ENCODE data around the gene GOSR2.

GOSR2 gene

DNA sequence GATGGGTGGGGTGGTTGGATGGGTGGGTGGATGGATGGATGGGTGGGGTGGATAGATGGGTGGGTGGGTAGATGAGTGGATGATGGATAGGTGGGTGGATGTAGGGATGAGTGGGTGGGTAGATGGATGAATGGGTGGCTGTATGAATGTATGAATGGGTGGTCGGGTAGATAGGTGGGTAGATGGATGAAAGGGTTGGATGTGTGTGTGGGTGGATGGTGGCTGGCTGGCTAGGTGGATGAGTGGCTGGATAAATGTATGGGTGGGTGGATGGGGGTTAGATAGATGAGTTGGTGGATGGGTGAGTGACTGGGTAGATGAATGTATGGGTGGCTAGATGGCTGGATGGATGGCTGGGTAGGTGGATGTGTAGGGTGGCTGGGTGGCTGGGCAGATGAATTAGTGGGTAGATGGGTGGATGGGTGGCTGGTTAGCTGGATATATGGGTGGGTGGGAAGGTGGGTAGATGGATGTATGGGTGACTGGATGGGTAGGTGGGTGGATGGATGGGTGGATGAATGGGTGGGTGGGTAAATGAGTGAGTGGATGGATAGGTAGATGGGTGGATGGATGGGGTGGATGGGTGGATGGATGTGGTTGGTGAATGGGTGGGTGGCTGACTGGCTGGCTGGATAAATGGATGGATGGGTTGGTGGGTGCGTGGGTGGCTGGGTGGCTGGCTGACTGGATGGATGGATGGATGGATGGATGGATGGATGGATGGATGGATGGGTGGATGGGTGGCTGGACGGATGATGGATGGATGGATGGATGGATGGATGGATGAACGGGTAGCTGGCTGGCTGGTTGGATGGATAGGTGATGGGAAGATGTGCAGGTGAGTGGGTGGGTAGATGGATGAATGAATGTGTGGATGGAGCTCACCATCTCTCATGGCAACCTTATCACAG lies 18.9 kb upstream of the GOSR2 start:
- Histone ChIP-seq H3K18ac (ENCODE audit: low read length) (no peak overlapping the region), H3K23ac (ENCODE audit: low read length) (no peak overlapping the region), H3K4me3 (ENCODE audit: low read length) (no peak overlapping the region), H4K5ac (ENCODE audit: low read length) (no peak overlapping the region), H3K4me2 (ENCODE audit: low read length) (no peak overlapping the region), H3K4ac (ENCODE audit: low read depth, low read length) (no peak overlapping the region), H3K79me1 (ENCODE audit: low read length) (no peaks in the 10 kb centered on the region), H3K27me3 (ENCODE audit: insufficient read depth, low read length, poor library complexity) (no peaks in the 10 kb centered on the region), H3K9ac (ENCODE audit: low read length) (no peak overlapping the region), H3K36me3 (ENCODE audit: control insufficient read depth, insufficient read depth, low read length) (no peaks in the 10 kb centered on the region), H3K4me1 (ENCODE audit: control insufficient read depth, low read depth, low read length) (no peaks in the 10 kb centered on the region), H2BK5ac (ENCODE audit: low read length) (no peak overlapping the region), H2BK120ac (ENCODE audit: low read depth, low read length) (no peak overlapping the region), H3K27ac (ENCODE audit: low read depth, low read length) (no peak overlapping the region), H3K56ac (ENCODE audit: low read length) (no peak overlapping the region), H3K79me2 (ENCODE audit: control insufficient read depth, insufficient read depth, low read length) (no peaks in the 10 kb centered on the region), H4K8ac (ENCODE audit: low read depth, low read length) (no peak overlapping the region), H2BK15ac (replicated peaks; ENCODE audit: low read depth) (no peak overlapping the region), H2AK5ac (ENCODE audit: low read length) (no peak overlapping the region)
- 100% methylated on average over 1 of the region's 4 CpGs for WGBS (ENCODE audit: extremely low coverage, insufficient coverage, low lambda C conversion rate)
- no peak for DNase-seq

- Histone ChIP-seq H2BK15ac (replicated peaks; ENCODE audit: low read depth) (no peak overlapping the region), H2BK5ac (ENCODE audit: low read length) (no peak overlapping the region), H3K27me3 (ENCODE audit: insufficient read depth, low read length, poor library complexity) (no peaks in the 10 kb centered on the region), H3K4me3 (ENCODE audit: low read length) (no peak overlapping the region), H3K4ac (ENCODE audit: low read depth, low read length) (no peak overlapping the region), H3K23ac (ENCODE audit: low read length) (no peak overlapping the region), H3K4me2 (ENCODE audit: low read length) (no peak overlapping the region), H3K18ac (ENCODE audit: low read length) (no peak overlapping the region), H4K8ac (ENCODE audit: low read depth, low read length) (no peak overlapping the region), H3K4me1 (ENCODE audit: control insufficient read depth, low read depth, low read length) (no peaks in the 10 kb centered on the region), H2AK5ac (ENCODE audit: low read length) (no peak overlapping the region), H3K36me3 (ENCODE audit: control insufficient read depth, insufficient read depth, low read length) (no peaks in the 10 kb centered on the region), H4K5ac (ENCODE audit: low read length) (no peak overlapping the region), H3K79me1 (ENCODE audit: low read length) (no peaks in the 10 kb centered on the region), H3K27ac (ENCODE audit: low read depth, low read length) (no peak overlapping the region), H3K56ac (ENCODE audit: low read length) (no peak overlapping the region), H3K9ac (ENCODE audit: low read length) (no peak overlapping the region), H2BK120ac (ENCODE audit: low read depth, low read length) (no peak overlapping the region), H3K79me2 (ENCODE audit: control insufficient read depth, insufficient read depth, low read length) (no peaks in the 10 kb centered on the region)
- no peak for DNase-seq
- no CpG with 5 or more reads among the region's 14 CpGs for WGBS (ENCODE audit: extremely low coverage, insufficient coverage, low lambda C conversion rate)
Observed at GRCh38 chr17:46908068-46908737, 14.8 kb upstream of the GOSR2 start.

- Histone ChIP-seq H2BK15ac (replicated peaks; ENCODE audit: low read depth) (no peak overlapping the region), H3K4me2 (ENCODE audit: low read length) (no peak overlapping the region), H2BK120ac (ENCODE audit: low read depth, low read length) (no peak overlapping the region), H3K56ac (ENCODE audit: low read length) (no peak overlapping the region), H3K79me2 (ENCODE audit: control insufficient read depth, insufficient read depth, low read length) (no peaks in the 10 kb centered on the region), H4K8ac (ENCODE audit: low read depth, low read length) (no peak overlapping the region), H3K4ac (ENCODE audit: low read depth, low read length) (no peak overlapping the region), H2BK5ac (ENCODE audit: low read length) (no peak overlapping the region), H3K23ac (ENCODE audit: low read length) (no peak overlapping the region), H3K4me3 (ENCODE audit: low read length) (no peak overlapping the region), H2AK5ac (ENCODE audit: low read length) (no peak overlapping the region), H3K9ac (ENCODE audit: low read length) (no peak overlapping the region), H4K5ac (ENCODE audit: low read length) (no peak overlapping the region), H3K4me1 (ENCODE audit: control insufficient read depth, low read depth, low read length) (no peaks in the 10 kb centered on the region), H3K36me3 (ENCODE audit: control insufficient read depth, insufficient read depth, low read length) (no peaks in the 10 kb centered on the region), H3K27ac (ENCODE audit: low read depth, low read length) (no peak overlapping the region), H3K27me3 (ENCODE audit: insufficient read depth, low read length, poor library complexity) (no peaks in the 10 kb centered on the region), H3K18ac (ENCODE audit: low read length) (no peak overlapping the region), H3K79me1 (ENCODE audit: low read length) (no peaks in the 10 kb centered on the region)
- no CpG with 5 or more reads among the region's 10 CpGs for whole genome bisulfite sequencing (ENCODE audit: extremely low coverage, insufficient coverage, low lambda C conversion rate)
- no peak for DNase-seq
Observed at GRCh38 chr17:46910179-46910927, 12.6 kb upstream of the GOSR2 start.

DNA sequence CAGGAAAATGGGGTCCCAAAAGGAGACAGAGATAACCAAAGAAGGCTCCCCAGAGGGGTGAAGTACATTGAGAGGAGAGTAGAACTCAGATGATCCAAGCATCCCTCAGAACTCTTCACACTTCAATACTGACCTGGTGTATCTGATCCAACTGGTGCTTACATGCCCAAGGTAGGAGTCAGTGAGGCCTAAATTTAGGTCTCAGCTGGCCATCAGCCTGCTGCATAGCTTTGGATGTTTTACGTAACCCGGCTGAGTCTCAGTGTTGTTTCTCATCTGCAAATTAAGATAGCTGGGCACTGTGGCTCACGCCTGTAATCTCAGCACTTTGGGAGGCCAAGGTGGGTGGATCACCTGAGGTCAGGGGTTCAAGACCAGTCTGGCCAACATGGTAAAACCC lies 11.6 kb upstream of the GOSR2 start:
- Histone ChIP-seq H4K8ac (ENCODE audit: low read depth, low read length) (no peak overlapping the region), H3K36me3 (ENCODE audit: control insufficient read depth, insufficient read depth, low read length) (no peaks in the 10 kb centered on the region), H3K4me2 (ENCODE audit: low read length) (no peak overlapping the region), H3K79me2 (ENCODE audit: control insufficient read depth, insufficient read depth, low read length) (no peaks in the 10 kb centered on the region), H3K4ac (ENCODE audit: low read depth, low read length) (no peak overlapping the region), H3K23ac (ENCODE audit: low read length) (no peak overlapping the region), H3K79me1 (ENCODE audit: low read length) (no peaks in the 10 kb centered on the region), H2BK15ac (replicated peaks; ENCODE audit: low read depth) (no peak overlapping the region), H4K5ac (ENCODE audit: low read length) (no peak overlapping the region), H3K27ac (ENCODE audit: low read depth, low read length) (no peak overlapping the region), H2BK5ac (ENCODE audit: low read length) (no peak overlapping the region), H3K27me3 (ENCODE audit: insufficient read depth, low read length, poor library complexity) (no peaks in the 10 kb centered on the region), H2AK5ac (ENCODE audit: low read length) (no peak overlapping the region), H2BK120ac (ENCODE audit: low read depth, low read length) (no peak overlapping the region), H3K4me3 (ENCODE audit: low read length) (no peak overlapping the region), H3K18ac (ENCODE audit: low read length) (no peak overlapping the region), H3K4me1 (ENCODE audit: control insufficient read depth, low read depth, low read length) (no peaks in the 10 kb centered on the region), H3K9ac (ENCODE audit: low read length) (no peak overlapping the region), H3K56ac (ENCODE audit: low read length) (no peak overlapping the region)
- DNase-seq = no peak
- WGBS (ENCODE audit: extremely low coverage, insufficient coverage, low lambda C conversion rate) = no CpG with 5 or more reads among the region's 3 CpGs

- no peak overlapping the region for H3K56ac ChIP-seq (ENCODE audit: low read length)
- no peaks in the 10 kb centered on the region for H3K79me1 ChIP-seq (ENCODE audit: low read length)
- no peak overlapping the region for H3K9ac ChIP-seq (ENCODE audit: low read length)
- H3K18ac ChIP-seq (ENCODE audit: low read length) = no peak overlapping the region
- no peak overlapping the region for H3K4ac ChIP-seq (ENCODE audit: low read depth, low read length)
- H3K36me3 ChIP-seq (ENCODE audit: control insufficient read depth, insufficient read depth, low read length) = no peaks in the 10 kb centered on the region
- H3K4me2 ChIP-seq (ENCODE audit: low read length) = no peak overlapping the region
- H4K8ac ChIP-seq (ENCODE audit: low read depth, low read length) = no peak overlapping the region
- H3K23ac ChIP-seq (ENCODE audit: low read length) = no peak overlapping the region
- H2BK5ac ChIP-seq (ENCODE audit: low read length) = no peak overlapping the region
- H2BK120ac ChIP-seq (ENCODE audit: low read depth, low read length) = no peak overlapping the region
- no peak for DNase-seq
- H3K4me1 ChIP-seq (ENCODE audit: control insufficient read depth, low read depth, low read length) = no peaks in the 10 kb centered on the region
- no peaks in the 10 kb centered on the region for H3K27me3 ChIP-seq (ENCODE audit: insufficient read depth, low read length, poor library complexity)
- no peak overlapping the region for H4K5ac ChIP-seq (ENCODE audit: low read length)
- H2AK5ac ChIP-seq (ENCODE audit: low read length) = no peak overlapping the region
- no CpG with 5 or more reads among the region's 1 CpG for WGBS (ENCODE audit: extremely low coverage, insufficient coverage, low lambda C conversion rate)
- no peak overlapping the region for H3K27ac ChIP-seq (ENCODE audit: low read depth, low read length)
- no peak overlapping the region for H2BK15ac ChIP-seq (replicated peaks; ENCODE audit: low read depth)
- no peaks in the 10 kb centered on the region for H3K79me2 ChIP-seq (ENCODE audit: control insufficient read depth, insufficient read depth, low read length)
- no peak overlapping the region for H3K4me3 ChIP-seq (ENCODE audit: low read length)
Observed at GRCh38 chr17:46915596-46915995, 7.4 kb upstream of the GOSR2 start.
